ENCODE results near the gene PRKCZ. TPM values are rescaled to one million over a fixed set of nuclear protein-coding genes. Genes with fewer than 3 reads are reported as not detected.

Gene PRKCZ
- total RNA-seq, 1 donor from 2014 or later = 28.1 TPM

GRCh38 chr1:2024887-2025286, 25.3 kb upstream of the PRKCZ start:
- no peak overlapping the region for H3K4me3 ChIP-seq (ENCODE audit: low read depth, low read length)
- no peak for TF ChIP-seq CTCF (conservative IDR thresholded peaks at IDR 0.05; ENCODE audit: low read depth, low read length)
- DNase-seq (ENCODE audit: low read depth) = no peak

GRCh38 chr1:2025491-2025981, 24.7 kb upstream of the PRKCZ start:
- DNase-seq (ENCODE audit: low read depth) = no peak
- H3K4me3 ChIP-seq (ENCODE audit: low read depth, low read length) = no peak overlapping the region
- TF ChIP-seq CTCF (conservative IDR thresholded peaks at IDR 0.05; ENCODE audit: low read depth, low read length) = no peak

- no peak for DNase-seq (ENCODE audit: low read depth)
- no peak for TF ChIP-seq CTCF (conservative IDR thresholded peaks at IDR 0.05; ENCODE audit: low read depth, low read length)
- no peak overlapping the region for H3K4me3 ChIP-seq (ENCODE audit: low read depth, low read length)
These were observed 22.1 kb upstream of the PRKCZ start for GRCh38 chr1:2027961-2028583.

GRCh38 chr1:2028870-2029560, 21.2 kb upstream of the PRKCZ start:
- no peak overlapping the region for H3K4me3 ChIP-seq (ENCODE audit: low read depth, low read length)
- TF ChIP-seq CTCF (conservative IDR thresholded peaks at IDR 0.05; ENCODE audit: low read depth, low read length) = no peak
- DNase-seq (ENCODE audit: low read depth) = no peak

GRCh38 chr1:2029561-2029960, 20.6 kb upstream of the PRKCZ start:
- H3K4me3 ChIP-seq (ENCODE audit: low read depth, low read length) = no peak overlapping the region
- TF ChIP-seq CTCF (conservative IDR thresholded peaks at IDR 0.05; ENCODE audit: low read depth, low read length) = no peak
- DNase-seq (ENCODE audit: low read depth) = no peak

GRCh38 chr1:2030076-2030871, 19.9 kb upstream of the PRKCZ start:
- TF ChIP-seq CTCF (conservative IDR thresholded peaks at IDR 0.05; ENCODE audit: low read depth, low read length) = no peak
- no peak overlapping the region for H3K4me3 ChIP-seq (ENCODE audit: low read depth, low read length)
- no peak for DNase-seq (ENCODE audit: low read depth)

Measured in epithelial cell of proximal tubule (primary cell).